Common myeloid progenitor, CD34-positive (primary cell): ENCODE measurements around the gene PBX1.

ENCODE experiments used
- CTCF ChIA-PET: fragments of 350-600 bp; sonication (Branson Sonifier 250); formaldehyde crosslinking; loops from one replicate; lab custom pipeline; 2021; ENCODE audit warnings: antibody characterized with exemption; lab: Charles Lee
- POLR2A ChIA-PET: fragments of 350-600 bp; sonication (Branson Sonifier 250); formaldehyde crosslinking; loops from one replicate; lab custom pipeline; 2021; ENCODE audit warnings: antibody characterized with exemption; lab: Charles Lee
- DNase-seq, 3 donors: peaks; one replicate each; pipeline versions ENCODE4 v3.0.0 to v3.0.0-alpha.2; 2013
- H3K27ac ChIP-seq, 2 experiments: 1 replicate in 1 of 2; 2 replicates in 1 of 2; pipeline ENCODE4 v1.7.0; 2013; ENCODE audit warnings: inconsistent platforms in 2 of 2, low read length in 2 of 2, mild to moderate bottlenecking in 2 of 2, low read depth in 1 of 2, moderate library complexity in 1 of 2; ENCODE audit not compliant: severe bottlenecking in 2 of 2, insufficient read depth in 1 of 2, poor library complexity in 1 of 2
- H3K27me3 ChIP-seq, 5 experiments: replicated peaks in 2 of 5; 1 replicate in 3 of 5; 2 replicates in 2 of 5; pipeline versions ENCODE4 v1.6.1 to v1.7.0; 2013; ENCODE audit warnings: low read length in 4 of 5, mild to moderate bottlenecking in 2 of 5, moderate library complexity in 2 of 5, inconsistent platforms in 1 of 5; ENCODE audit not compliant: insufficient read depth in 5 of 5, control insufficient read depth in 4 of 5
- H3K36me3 ChIP-seq, 4 experiments: 1 replicate in 2 of 4; 2 replicates in 2 of 4; pipeline versions ENCODE4 v1.6.1 to v1.7.0; 2013; ENCODE audit warnings: low read length in 3 of 4, control low read depth in 1 of 4, mild to moderate bottlenecking in 1 of 4; ENCODE audit not compliant: control insufficient read depth in 4 of 4, insufficient read depth in 4 of 4
- H3K4me1 ChIP-seq, 4 experiments: 1 replicate in 3 of 4; 2 replicates in 1 of 4; pipeline versions ENCODE4 v1.6.1 to v1.7.1; 2013; ENCODE audit warnings: low read length in 3 of 4, mild to moderate bottlenecking in 3 of 4, control low read depth in 1 of 4, inconsistent platforms in 1 of 4, moderate library complexity in 1 of 4; ENCODE audit not compliant: control insufficient read depth in 4 of 4, insufficient read depth in 4 of 4; ENCODE audit errors: control extremely low read depth in 1 of 4
- H3K4me3 ChIP-seq, 7 experiments: 1 replicate in 4 of 7; 2 replicates in 3 of 7; pipeline versions ENCODE4 v1.5.1 to v1.7.0; 2013; ENCODE audit warnings: mild to moderate bottlenecking in 7 of 7, low read length in 6 of 7, moderate library complexity in 6 of 7, inconsistent platforms in 2 of 7, low read depth in 2 of 7, control low read depth in 1 of 7; ENCODE audit not compliant: insufficient read depth in 4 of 7, control insufficient read depth in 1 of 7; ENCODE audit errors: extremely low read depth in 1 of 7
- H3K9me3 ChIP-seq, 5 experiments: 1 replicate in 4 of 5; 2 replicates in 1 of 5; pipeline versions ENCODE4 v1.6.1 to v1.7.1; 2013; ENCODE audit warnings: low read length in 4 of 5, mild to moderate bottlenecking in 2 of 5, inconsistent platforms in 1 of 5, low read depth in 1 of 5, moderate library complexity in 1 of 5; ENCODE audit not compliant: control insufficient read depth in 4 of 5, insufficient read depth in 2 of 5; ENCODE audit errors: control extremely low read depth in 1 of 5
- WGBS: methylation state at CpG from one replicate; pipeline ENCODE4 v1.1.5; 2013; ENCODE audit not compliant: insufficient coverage; 5-methylcytosine and 5-hydroxymethylcytosine counted together

The PBX1 gene

DNA sequence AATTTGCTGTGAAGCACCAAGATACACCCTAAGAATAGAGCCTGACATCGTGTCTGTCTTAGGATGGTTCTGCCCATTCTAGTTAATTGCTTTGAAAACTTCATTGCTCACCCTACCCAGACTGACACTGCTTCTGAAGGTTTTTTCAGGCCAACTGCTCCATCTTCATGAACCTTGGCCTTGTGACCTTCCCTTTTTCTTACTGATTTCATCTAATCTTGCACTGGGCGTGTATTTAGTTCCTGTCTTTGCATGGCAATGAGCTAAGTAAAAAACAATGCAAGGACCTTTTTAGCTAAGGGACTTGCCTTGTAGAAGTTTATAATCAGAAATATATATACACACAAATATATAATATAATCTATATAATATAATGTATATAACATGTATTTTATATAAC, 108.0 kb downstream of the PBX1 start:
- ChIA-PET POLR2A (interaction anchor here (0.6 kb wide), 1 partner anchor 70 kb away, joined by 5 read pairs; no protein-coding TSS in a partner anchor), CTCF (interaction anchor here (0.6 to 1.7 kb wide), 3 partner anchors 9 to 106 kb away, joined by 3 to 4 read pairs (median 3); no protein-coding TSS in a partner anchor)
- peaks cover 0 to 4% (median 0%) of the 10 kb centered on the region in 5 experiments for H3K27me3 ChIP-seq
- peaks cover 0 to 3% (median 0%) of the 10 kb centered on the region in 4 experiments for H3K4me1 ChIP-seq
- H3K9me3 ChIP-seq: peaks cover 0 to 9% (median 3%) of the 10 kb centered on the region in 5 experiments
- no peak overlapping the region for H3K27ac ChIP-seq
- peaks cover 0 to 3% (median 0%) of the 10 kb centered on the region in 4 experiments for H3K36me3 ChIP-seq
- H3K4me3 ChIP-seq: no peak overlapping the region
- DNase-seq: no peak
- WGBS: 100% methylated on average over 1 of the region's 2 CpGs

DNA sequence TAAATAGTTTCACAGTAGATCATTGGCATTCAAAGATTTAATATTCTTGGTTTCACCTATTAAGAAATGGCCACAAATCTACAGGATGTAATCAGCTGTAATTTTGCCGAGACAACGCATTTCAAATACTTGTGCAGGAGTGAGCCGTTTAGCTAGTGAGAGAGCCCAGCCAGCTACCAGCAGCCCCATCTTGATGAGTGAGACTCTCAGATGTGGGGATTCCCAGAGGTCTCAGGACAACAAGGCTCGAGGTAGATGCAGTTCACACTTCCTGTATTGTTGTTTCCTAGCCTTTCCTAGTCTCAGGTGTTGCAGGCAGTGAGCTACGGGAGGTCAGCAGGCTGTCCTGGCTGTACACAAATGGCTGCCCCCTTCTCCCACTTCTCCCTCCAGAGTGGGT, 108.6 kb downstream of the PBX1 start:
- no peak overlapping the region for H3K4me3 ChIP-seq
- peaks cover 0 to 9% (median 3%) of the 10 kb centered on the region in 5 experiments for H3K9me3 ChIP-seq
- no peak overlapping the region for H3K27ac ChIP-seq
- 100% methylated on average over 4 of the region's 5 CpGs for WGBS
- POLR2A ChIA-PET: interaction anchor here (0.6 kb wide), 1 partner anchor 69 kb away, joined by 5 read pairs; no protein-coding TSS in a partner anchor
- peaks cover 0 to 2% (median 0%) of the 10 kb centered on the region in 5 experiments for H3K27me3 ChIP-seq
- H3K36me3 ChIP-seq: peaks cover 0 to 3% (median 0%) of the 10 kb centered on the region in 4 experiments
- no peak for DNase-seq
- CTCF ChIA-PET: interaction anchor here (0.8 to 1.7 kb wide), 2 partner anchors 9 to 34 kb away, joined by 3 to 4 read pairs; no protein-coding TSS in a partner anchor
- H3K4me1 ChIP-seq: peaks cover 0 to 3% (median 0%) of the 10 kb centered on the region in 4 experiments

DNA sequence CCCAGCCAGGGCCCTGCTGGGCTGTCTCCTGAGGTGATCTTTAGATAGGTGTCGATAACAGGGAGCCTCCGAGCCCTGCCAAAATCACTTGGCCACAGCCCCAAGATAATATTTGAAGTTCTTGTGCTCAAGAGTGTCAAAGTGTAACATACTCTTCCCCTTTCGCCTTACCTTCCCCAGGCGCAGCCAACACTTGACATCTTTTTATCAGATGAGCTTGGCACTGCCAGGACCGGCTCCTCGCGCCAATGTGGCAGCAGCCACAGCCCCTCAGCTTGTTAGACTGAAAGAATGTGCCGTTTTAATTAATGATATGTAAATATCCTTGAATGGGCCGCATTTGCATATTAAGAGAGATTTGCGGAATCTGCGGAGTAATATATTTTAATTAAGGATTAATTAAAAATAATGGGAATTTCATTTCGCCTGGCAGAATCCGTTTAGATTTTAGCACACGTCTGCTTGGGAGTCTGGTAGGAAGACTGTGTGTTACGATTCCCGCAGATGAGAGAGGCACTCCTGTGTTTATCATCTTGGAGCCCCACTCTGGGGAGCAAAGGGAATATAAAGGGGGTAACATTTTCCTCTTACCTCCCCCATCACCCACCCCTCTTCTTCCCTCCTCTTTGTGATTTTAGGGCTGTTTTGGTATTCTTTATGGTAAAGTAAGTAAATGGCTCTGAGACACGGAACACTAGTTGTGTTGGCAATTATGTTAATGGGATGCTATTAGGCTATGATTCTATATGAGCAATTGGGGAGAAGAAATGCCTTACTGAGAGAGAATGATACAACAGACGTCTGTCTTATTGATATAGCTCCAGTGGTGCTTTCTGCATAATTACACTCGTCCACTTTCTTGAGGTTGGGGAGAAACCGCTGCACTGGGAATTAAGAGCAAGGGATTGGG, 109.8 kb downstream of the PBX1 start:
- Histone ChIP-seq H3K27ac (no peak overlapping the region), H3K9me3 (peaks cover 0 to 9% (median 3%) of the 10 kb centered on the region in 5 experiments), H3K4me1 (peaks cover 0 to 3% (median 0%) of the 10 kb centered on the region in 4 experiments), H3K27me3 (peaks cover 0 to 2% (median 0%) of the 10 kb centered on the region in 5 experiments), H3K36me3 (peaks cover 0 to 3% (median 0%) of the 10 kb centered on the region in 4 experiments), H3K4me3 (no peak overlapping the region)
- DNase-seq: no peak
- CTCF ChIA-PET: no interaction called here
- 96% methylated on average over 10 of the region's 20 CpGs for WGBS
- POLR2A ChIA-PET: no interaction called here

DNA sequence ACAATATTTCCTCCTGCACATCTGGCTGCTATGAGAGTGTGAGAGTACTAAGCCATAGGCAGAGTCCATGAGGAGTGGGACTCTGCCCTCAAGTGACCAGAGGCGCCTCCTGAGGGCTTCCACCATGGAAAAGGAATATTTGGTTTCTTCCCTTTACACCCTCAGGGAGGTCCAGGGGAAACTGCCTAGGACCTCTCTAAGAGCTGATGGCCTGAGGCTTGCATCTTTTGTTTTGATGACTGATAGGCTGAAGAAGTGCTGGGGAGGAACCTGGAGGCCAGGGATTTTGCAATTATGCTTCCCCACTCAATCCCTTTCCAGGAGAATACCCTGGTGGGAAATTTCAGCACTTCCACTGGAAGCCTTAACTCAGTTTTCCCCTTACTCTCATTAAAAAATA, 111.0 kb downstream of the PBX1 start:
- ChIA-PET CTCF (interaction anchor here (1.3 kb wide), 1 partner anchor 7 kb away, joined by 4 read pairs; no protein-coding TSS in a partner anchor), POLR2A (no interaction called here)
- H3K36me3 ChIP-seq: peaks cover 0 to 3% (median under 1%) of the 10 kb centered on the region in 4 experiments
- H3K4me3 ChIP-seq: no peak overlapping the region
- no peak overlapping the region for H3K27ac ChIP-seq
- DNase-seq: no peak
- H3K4me1 ChIP-seq: peaks cover 0 to 3% (median 0%) of the 10 kb centered on the region in 4 experiments
- peaks cover 0 to 9% (median 3%) of the 10 kb centered on the region in 5 experiments for H3K9me3 ChIP-seq
- WGBS: 100% methylated on average over 1 of the region's 1 CpG
- H3K27me3 ChIP-seq: peaks cover 0 to 2% (median 0%) of the 10 kb centered on the region in 5 experiments

DNA sequence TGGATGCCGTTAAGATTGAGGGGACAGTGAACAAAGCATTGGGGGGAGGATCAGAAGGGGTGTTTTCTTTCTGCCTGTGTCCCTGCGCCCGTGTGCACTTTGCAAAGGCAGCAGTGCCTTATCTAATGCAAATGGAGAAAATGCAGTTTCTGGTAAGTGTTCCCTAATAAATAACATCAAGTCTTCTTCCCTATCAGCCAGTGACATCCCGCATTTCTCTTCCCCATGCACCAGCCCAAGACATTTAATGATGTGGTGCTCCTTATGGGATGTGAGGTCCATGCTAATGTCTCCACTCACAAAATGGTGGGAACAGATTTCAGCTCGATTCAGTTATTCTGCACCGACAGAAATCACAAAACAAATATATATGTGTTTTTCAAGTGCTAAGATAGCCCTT, 111.8 kb downstream of the PBX1 start:
- peaks cover 0 to 2% (median 0%) of the 10 kb centered on the region in 5 experiments for H3K27me3 ChIP-seq
- no peak for DNase-seq
- H3K36me3 ChIP-seq: peaks cover 0 to 3% (median under 1%) of the 10 kb centered on the region in 4 experiments
- ChIA-PET CTCF (interaction anchor here (0.7 to 1.3 kb wide), 3 partner anchors 8 to 32 kb away, joined by 4 to 5 read pairs (median 4); no protein-coding TSS in a partner anchor), POLR2A (no interaction called here)
- peaks cover 0 to 9% (median 3%) of the 10 kb centered on the region in 5 experiments for H3K9me3 ChIP-seq
- H3K4me3 ChIP-seq: no peak overlapping the region
- WGBS: 100% methylated on average over 2 of the region's 6 CpGs
- H3K27ac ChIP-seq: no peak overlapping the region
- H3K4me1 ChIP-seq: peaks cover 0 to 3% (median 0%) of the 10 kb centered on the region in 4 experiments

DNA sequence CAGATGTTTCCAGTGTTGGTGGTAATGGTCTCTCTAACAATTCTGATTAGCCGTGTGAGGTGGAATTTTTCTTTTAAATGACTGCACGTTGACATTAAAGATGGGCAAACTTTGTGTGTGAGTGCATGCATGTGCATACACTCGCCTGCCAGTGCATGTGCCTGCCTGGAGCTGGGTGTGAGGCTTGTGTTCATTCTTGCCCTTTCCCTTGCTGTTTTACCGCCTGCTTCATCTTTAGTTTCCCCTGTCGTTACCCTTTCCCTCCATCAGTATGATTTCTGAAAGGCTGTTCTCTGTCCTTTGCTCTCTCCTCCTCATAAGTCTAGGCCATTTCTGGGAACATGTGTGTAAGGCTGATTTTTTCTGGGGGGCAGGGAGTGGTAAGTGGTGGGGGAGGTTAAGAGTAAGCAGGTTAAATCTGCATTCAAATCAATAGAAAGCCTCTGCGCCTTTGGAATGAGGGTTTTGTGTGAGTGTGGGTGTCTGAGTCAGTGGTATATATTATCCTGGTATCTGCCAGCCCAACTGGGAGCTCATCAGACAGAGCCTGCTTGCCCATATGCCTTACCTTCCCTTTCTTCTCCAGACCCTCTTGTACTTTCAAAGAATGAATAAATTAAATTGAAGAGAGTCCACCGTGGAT, 112.5 kb downstream of the PBX1 start:
- no peak overlapping the region for H3K4me3 ChIP-seq
- H3K27me3 ChIP-seq: peaks cover 0 to 2% (median 0%) of the 10 kb centered on the region in 5 experiments
- H3K4me1 ChIP-seq: peaks cover 0 to 3% (median 0%) of the 10 kb centered on the region in 4 experiments
- 100% methylated on average over 3 of the region's 7 CpGs for WGBS
- peaks cover 0 to 3% (median under 1%) of the 10 kb centered on the region in 4 experiments for H3K36me3 ChIP-seq
- POLR2A ChIA-PET: no interaction called here
- CTCF ChIA-PET: interaction anchor here (1.1 to 1.6 kb wide), 3 partner anchors 9 to 32 kb away, joined by 3 to 5 read pairs (median 4); no protein-coding TSS in a partner anchor
- H3K9me3 ChIP-seq: peaks cover 0 to 9% (median 3%) of the 10 kb centered on the region in 5 experiments
- no peak overlapping the region for H3K27ac ChIP-seq
- DNase-seq: no peak
